ENCODE measurements around the gene GFOD2.

Gene GFOD2

GRCh38 chr16:67669499-67670101 lies 49.5 kb downstream of the GFOD2 start:
- DNase-seq, result no peak

GRCh38 chr16:67668495-67669157 lies 50.5 kb downstream of the GFOD2 start:
- no peak for DNase-seq

GRCh38 chr16:67667817-67668494 lies 51.2 kb downstream of the GFOD2 start:
- peak; percentile 63 for DNase-seq

GRCh38 chr16:67667453-67667816 lies 51.7 kb downstream of the GFOD2 start:
- DNase-seq, result no peak

- peak; percentile 75 for DNase-seq
These were observed 52.3 kb downstream of the GFOD2 start, which contains the start of the genes C16orf86 and ENKD1 for GRCh38 chr16:67666559-67667452. Gene C16orf86 (plus strand): TSS chr16:67666814. CDS start chr16:67666971, 157 bp downstream. Gene ENKD1 (minus strand): TSS chr16:67666750. CDS start chr16:67666442, 308 bp downstream.

- DNase-seq, result no peak
These were observed 53.0 kb downstream of the GFOD2 start for GRCh38 chr16:67666032-67666551.

- no peak for DNase-seq
These were observed 53.5 kb downstream of the GFOD2 start for GRCh38 chr16:67665598-67665997.

GRCh38 chr16:67664871-67665270 lies 54.2 kb downstream of the GFOD2 start:
- no peak for DNase-seq

- no peak for DNase-seq
These were observed 54.9 kb downstream of the GFOD2 start for GRCh38 chr16:67664258-67664657.

- DNase-seq, result no peak
These were observed 55.3 kb downstream of the GFOD2 start for GRCh38 chr16:67663877-67664222.

GRCh38 chr16:67663151-67663876 lies 55.8 kb downstream of the GFOD2 start:
- DNase-seq, result no peak

- DNase-seq, result no peak
These were observed 56.5 kb downstream of the GFOD2 start for GRCh38 chr16:67662653-67663010.

GRCh38 chr16:67661886-67662652 lies 57.0 kb downstream of the GFOD2 start:
- no peak for DNase-seq

- DNase-seq, result no peak
These were observed 57.9 kb downstream of the GFOD2 start for GRCh38 chr16:67661101-67661761.

- peak; percentile 91 for DNase-seq
These were observed 58.5 kb downstream of the GFOD2 start, which contains the start of gene PARD6A for GRCh38 chr16:67660564-67661028. Gene PARD6A (plus strand): TSS chr16:67660960. CDS start chr16:67661039, 79 bp downstream.

- DNase-seq, result peak; percentile 91
These were observed 59.2 kb downstream of the GFOD2 start, which contains the start of gene ACD for GRCh38 chr16:67659675-67660563. Gene ACD (minus strand): TSS chr16:67660260. CDS start chr16:67660220, 40 bp downstream.

GRCh38 chr16:67658849-67659674 lies 60.1 kb downstream of the GFOD2 start:
- no peak for DNase-seq

Data from T-helper 9 cell (primary cell).